ENCODE data around the gene PTPRG. TPM values are rescaled to one million over a fixed set of nuclear protein-coding genes. Genes with fewer than 3 reads are reported as not detected.

The PTPRG gene
- total RNA-seq, 4 donors from 2014 or later = 21.1 to 54.2 (median 30.6) TPM

- H3K36me3 ChIP-seq = no peaks in the 10 kb centered on the region
- in situ Hi-C loops (cut with MboI; ENCODE audit: low sequenced_read_pairs in 4 of 4) = no loop called here
- DNase-seq (no peak), ATAC-seq (no peak)
- H3K9me3 ChIP-seq = no peaks in the 10 kb centered on the region
- no peak for TF ChIP-seq CTCF (IDR thresholded peaks at IDR 0.05 in 4 of 5, conservative IDR thresholded peaks at IDR 0.05 in 1 of 5)
- TF ChIP-seq POLR2A (IDR thresholded peaks at IDR 0.05) = no peak
- H3K4me3 ChIP-seq = no peak overlapping the region
- intact Hi-C loops (cut with DNase I; ENCODE audit: low total_unique reads) = no loop called here
- H3K27me3 ChIP-seq = no peaks in the 10 kb centered on the region
- H3K27ac ChIP-seq = no peak overlapping the region
- H3K4me1 ChIP-seq = peaks cover 0 to 2% of the 10 kb centered on the region in 2 donors
Observed at GRCh38 chr3:61522626-61523025, 38.7 kb upstream of the PTPRG start.

- DNase-seq (no peak), ATAC-seq (no peak)
- Histone ChIP-seq H3K4me1 (peaks cover 0 to 2% of the 10 kb centered on the region in 2 donors), H3K4me3 (no peak overlapping the region), H3K36me3 (no peaks in the 10 kb centered on the region), H3K9me3 (no peaks in the 10 kb centered on the region), H3K27me3 (no peaks in the 10 kb centered on the region), H3K27ac (no peak overlapping the region)
- in situ Hi-C loops (cut with MboI; ENCODE audit: low sequenced_read_pairs in 4 of 4) = loop anchor here in 1 of 4 donors (25.0 kb wide), 1 partner anchor 263 kb away; the partner anchor contains the start of gene FHIT
- TF ChIP-seq CTCF (IDR thresholded peaks at IDR 0.05 in 4 of 5, conservative IDR thresholded peaks at IDR 0.05 in 1 of 5) (no peak), POLR2A (IDR thresholded peaks at IDR 0.05) (no peak)
- intact Hi-C loops (cut with DNase I; ENCODE audit: low total_unique reads) = no loop called here
Observed at GRCh38 chr3:61524933-61525332, 36.4 kb upstream of the PTPRG start.

GRCh38 chr3:61526308-61526707 is 35.1 kb upstream of the PTPRG start:
- no peak for DNase-seq
- no peak overlapping the region for H3K27ac ChIP-seq
- no peaks in the 10 kb centered on the region for H3K9me3 ChIP-seq
- TF ChIP-seq CTCF (IDR thresholded peaks at IDR 0.05 in 4 of 5, conservative IDR thresholded peaks at IDR 0.05 in 1 of 5) = no peak
- TF ChIP-seq POLR2A (IDR thresholded peaks at IDR 0.05) = no peak
- no peak for ATAC-seq
- no peak overlapping the region for H3K4me3 ChIP-seq
- in situ Hi-C loops (cut with MboI; ENCODE audit: low sequenced_read_pairs in 4 of 4) (loop anchor here in 1 of 4 donors (25.0 kb wide), 1 partner anchor 264 kb away; the partner anchor contains the start of gene FHIT), intact Hi-C loops (cut with DNase I; ENCODE audit: low total_unique reads) (no loop called here)
- no peaks in the 10 kb centered on the region for H3K27me3 ChIP-seq
- peaks cover 0 to 2% of the 10 kb centered on the region in 2 donors for H3K4me1 ChIP-seq
- no peaks in the 10 kb centered on the region for H3K36me3 ChIP-seq

- in situ Hi-C loops (cut with MboI; ENCODE audit: low sequenced_read_pairs in 4 of 4) (loop anchor here in 1 of 4 donors (25.0 kb wide), 1 partner anchor 265 kb away; the partner anchor contains the start of gene FHIT), intact Hi-C loops (cut with DNase I; ENCODE audit: low total_unique reads) (no loop called here)
- TF ChIP-seq POLR2A (IDR thresholded peaks at IDR 0.05) = no peak
- TF ChIP-seq CTCF (IDR thresholded peaks at IDR 0.05 in 4 of 5, conservative IDR thresholded peaks at IDR 0.05 in 1 of 5) = no peak
- Histone ChIP-seq H3K4me1 (peaks cover 0 to 2% of the 10 kb centered on the region in 2 donors), H3K27ac (no peak overlapping the region), H3K27me3 (no peaks in the 10 kb centered on the region), H3K9me3 (no peaks in the 10 kb centered on the region), H3K4me3 (no peak overlapping the region), H3K36me3 (no peaks in the 10 kb centered on the region)
- DNase-seq (no peak), ATAC-seq (no peak)
Observed at GRCh38 chr3:61527011-61527410, 34.4 kb upstream of the PTPRG start.

GRCh38 chr3:61530355-61530754 is 31.0 kb upstream of the PTPRG start:
- no peaks in the 10 kb centered on the region for H3K36me3 ChIP-seq
- H3K27me3 ChIP-seq = no peaks in the 10 kb centered on the region
- intact Hi-C loops (cut with DNase I; ENCODE audit: low total_unique reads) = loop anchor here (5.0 kb wide), 1 partner anchor 88 kb away; no protein-coding TSS in a partner anchor
- in situ Hi-C loops (cut with MboI; ENCODE audit: low sequenced_read_pairs in 4 of 4) = loop anchor here in 1 of 4 donors (25.0 kb wide), 1 partner anchor 268 kb away; the partner anchor contains the start of gene FHIT
- no peak overlapping the region for H3K4me3 ChIP-seq
- H3K4me1 ChIP-seq = no peaks in the 10 kb centered on the region
- no peak overlapping the region for H3K27ac ChIP-seq
- no peak for DNase-seq
- ATAC-seq = peak in 1 of 2 donors; percentile 53
- peak in 4 of 5 experiments; percentile 32 to 63 (median 45) for TF ChIP-seq CTCF (IDR thresholded peaks at IDR 0.05 in 4 of 5, conservative IDR thresholded peaks at IDR 0.05 in 1 of 5)
- TF ChIP-seq POLR2A (IDR thresholded peaks at IDR 0.05) = no peak
- H3K9me3 ChIP-seq = no peaks in the 10 kb centered on the region
